Measurements from ENCODE around the gene DHRS12. TPM values are rescaled to one million over a fixed set of nuclear protein-coding genes. Genes with fewer than 3 reads are reported as not detected.

The DHRS12 gene
- total RNA-seq, 1 experiment from 2014 or later = 10.2 TPM

DNA sequence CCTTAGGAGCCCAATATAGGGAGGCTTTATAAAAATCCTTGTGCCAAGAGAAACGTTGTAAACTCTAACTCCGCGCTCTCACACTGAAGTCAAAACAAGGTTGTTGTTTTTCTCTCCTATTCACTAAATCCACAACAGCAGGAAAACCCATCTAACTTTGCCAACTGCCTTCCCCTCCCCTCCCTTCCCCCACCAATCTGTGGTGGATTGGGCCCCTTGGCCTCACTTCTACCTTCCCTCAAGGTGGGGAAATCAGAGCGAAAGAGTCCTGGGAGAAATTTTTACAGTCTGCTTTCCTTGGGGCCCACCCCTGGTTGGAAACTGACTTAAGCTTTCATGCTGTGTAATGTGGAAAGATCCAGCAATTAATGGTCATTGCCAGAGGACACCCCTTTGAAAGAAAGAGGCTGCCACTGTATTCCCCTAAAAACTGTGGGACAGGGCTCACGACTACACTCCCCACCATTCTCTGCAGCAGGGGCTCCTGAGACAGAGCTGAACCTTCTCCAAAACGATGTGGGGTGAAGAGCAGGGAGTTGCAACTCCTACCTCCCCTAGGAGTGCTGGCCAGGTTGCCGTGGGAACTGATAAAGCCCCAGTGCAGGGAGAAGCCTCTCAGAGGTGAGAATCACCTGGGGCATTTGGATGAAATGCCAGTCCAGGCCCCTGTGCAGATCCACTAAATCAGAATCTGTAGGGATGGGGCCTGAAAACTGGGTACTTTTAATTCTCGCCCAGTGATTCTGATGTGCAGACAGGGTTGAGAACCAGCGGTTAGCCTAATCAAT lies 1.1 kb downstream of the DHRS12 start:
- peaks cover 54% of the 10 kb centered on the region for H3K4me1 Mint-ChIP-seq
- no peak for TF ChIP-seq TEAD1 (CRISPR knock-in tag; IDR thresholded peaks at IDR 0.05)
- no peak for TF ChIP-seq NR1H2 (CRISPR knock-in tag; IDR thresholded peaks at IDR 0.05)
- no peak for TF ChIP-seq ZNF317 (CRISPR knock-in tag; IDR thresholded peaks at IDR 0.05; ENCODE audit: borderline replicate concordance, low read depth)
- ChIA-PET CTCF (interaction anchor here (1.8 kb wide), 1 partner anchor 42 kb away, joined by 9 read pairs; the partner anchor contains the start of gene TMEM272), POLR2A (no interaction called here)
- no peak for DNase-seq (ENCODE audit: low spot score)
- peak overlapping the region; percentile 83 for H3K4me3 Mint-ChIP-seq
- peaks cover 4% of the 10 kb centered on the region; the same call in 1 of the 2 replicates for H3K27me3 Mint-ChIP-seq (ENCODE audit: low read depth)
- ATAC-seq = peak; percentile 7; the same call in 1 of the 2 replicates
- no peaks in the 10 kb centered on the region for H3K36me3 Mint-ChIP-seq
- H3K9me3 Mint-ChIP-seq = no peaks in the 10 kb centered on the region
- peak overlapping the region; percentile 88 for H3K27ac Mint-ChIP-seq

DNA sequence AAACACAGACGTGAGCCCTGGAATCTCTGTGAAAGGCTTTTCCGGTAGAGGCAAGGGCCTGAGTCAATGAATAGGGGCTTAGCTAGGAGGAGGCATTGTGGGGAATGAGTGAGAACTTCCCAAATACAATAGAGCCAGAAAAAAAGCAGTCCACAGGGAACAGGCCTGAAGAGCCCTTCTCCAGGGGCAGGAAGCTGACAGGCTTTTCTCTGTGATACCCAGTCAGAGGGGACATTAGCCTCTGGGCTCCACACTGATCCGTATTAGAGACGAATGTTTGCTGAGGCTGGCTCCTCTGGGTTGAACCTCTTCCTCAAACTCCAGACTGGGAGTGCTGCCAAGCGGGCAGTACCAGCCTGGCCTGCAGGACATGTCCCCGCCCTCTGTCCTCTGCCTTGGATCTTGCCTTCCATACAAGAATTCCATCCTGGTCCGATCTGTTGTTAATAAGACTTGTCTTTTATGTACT lies 2.3 kb downstream of the DHRS12 start:
- no peaks in the 10 kb centered on the region for H3K36me3 Mint-ChIP-seq
- TF ChIP-seq, protein P1, sequence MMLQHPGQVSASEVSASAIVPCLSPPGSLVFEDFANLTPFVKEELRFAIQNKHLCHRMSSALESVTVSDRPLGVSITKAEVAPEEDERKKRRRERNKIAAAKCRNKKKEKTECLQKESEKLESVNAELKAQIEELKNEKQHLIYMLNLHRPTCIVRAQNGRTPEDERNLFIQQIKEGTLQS (CRISPR knock-in tag; conservative IDR thresholded peaks at IDR 0.05) = no peak
- TF ChIP-seq NR2C2 (CRISPR knock-in tag; IDR thresholded peaks at IDR 0.05) (no peak), TEAD1 (CRISPR knock-in tag; IDR thresholded peaks at IDR 0.05) (no peak), FOXP1 (CRISPR knock-in tag; IDR thresholded peaks at IDR 0.05; ENCODE audit: borderline replicate concordance) (no peak), ZNF121 (CRISPR knock-in tag; IDR thresholded peaks at IDR 0.05) (no peak), TP53 (CRISPR knock-in tag; IDR thresholded peaks at IDR 0.05) (no peak), HMGXB4 (CRISPR knock-in tag; IDR thresholded peaks at IDR 0.05) (no peak), KAT7 (CRISPR knock-in tag; IDR thresholded peaks at IDR 0.05; ENCODE audit: borderline replicate concordance) (no peak), JUN (CRISPR knock-in tag; IDR thresholded peaks at IDR 0.05) (no peak), ERG (CRISPR knock-in tag; IDR thresholded peaks at IDR 0.05) (no peak), SMAD4 (CRISPR knock-in tag; IDR thresholded peaks at IDR 0.05) (no peak), PREB (CRISPR knock-in tag; IDR thresholded peaks at IDR 0.05; ENCODE audit: borderline replicate concordance) (no peak), NR1H2 (CRISPR knock-in tag; IDR thresholded peaks at IDR 0.05) (no peak), HMGA2 (CRISPR knock-in tag; IDR thresholded peaks at IDR 0.05) (no peak), ZNF416 (CRISPR knock-in tag; IDR thresholded peaks at IDR 0.05) (no peak)
- TF ChIP-seq, protein P2, sequence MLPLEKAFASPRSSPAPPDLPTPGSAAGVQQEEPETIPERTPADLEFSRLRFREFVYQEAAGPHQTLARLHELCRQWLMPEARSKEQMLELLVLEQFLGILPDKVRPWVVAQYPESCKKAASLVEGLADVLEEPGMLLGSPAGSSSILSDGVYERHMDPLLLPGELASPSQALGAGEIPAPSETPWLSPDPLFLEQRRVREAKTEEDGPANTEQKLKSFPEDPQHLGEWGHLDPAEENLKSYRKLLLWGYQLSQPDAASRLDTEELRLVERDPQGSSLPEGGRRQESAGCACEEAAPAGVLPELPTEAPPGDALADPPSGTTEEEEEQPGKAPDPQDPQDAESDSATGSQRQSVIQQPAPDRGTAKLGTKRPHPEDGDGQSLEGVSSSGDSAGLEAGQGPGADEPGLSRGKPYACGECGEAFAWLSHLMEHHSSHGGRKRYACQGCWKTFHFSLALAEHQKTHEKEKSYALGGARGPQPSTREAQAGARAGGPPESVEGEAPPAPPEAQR (CRISPR knock-in tag; IDR thresholded peaks at IDR 0.05) = no peak
- TF ChIP-seq, protein P3, sequence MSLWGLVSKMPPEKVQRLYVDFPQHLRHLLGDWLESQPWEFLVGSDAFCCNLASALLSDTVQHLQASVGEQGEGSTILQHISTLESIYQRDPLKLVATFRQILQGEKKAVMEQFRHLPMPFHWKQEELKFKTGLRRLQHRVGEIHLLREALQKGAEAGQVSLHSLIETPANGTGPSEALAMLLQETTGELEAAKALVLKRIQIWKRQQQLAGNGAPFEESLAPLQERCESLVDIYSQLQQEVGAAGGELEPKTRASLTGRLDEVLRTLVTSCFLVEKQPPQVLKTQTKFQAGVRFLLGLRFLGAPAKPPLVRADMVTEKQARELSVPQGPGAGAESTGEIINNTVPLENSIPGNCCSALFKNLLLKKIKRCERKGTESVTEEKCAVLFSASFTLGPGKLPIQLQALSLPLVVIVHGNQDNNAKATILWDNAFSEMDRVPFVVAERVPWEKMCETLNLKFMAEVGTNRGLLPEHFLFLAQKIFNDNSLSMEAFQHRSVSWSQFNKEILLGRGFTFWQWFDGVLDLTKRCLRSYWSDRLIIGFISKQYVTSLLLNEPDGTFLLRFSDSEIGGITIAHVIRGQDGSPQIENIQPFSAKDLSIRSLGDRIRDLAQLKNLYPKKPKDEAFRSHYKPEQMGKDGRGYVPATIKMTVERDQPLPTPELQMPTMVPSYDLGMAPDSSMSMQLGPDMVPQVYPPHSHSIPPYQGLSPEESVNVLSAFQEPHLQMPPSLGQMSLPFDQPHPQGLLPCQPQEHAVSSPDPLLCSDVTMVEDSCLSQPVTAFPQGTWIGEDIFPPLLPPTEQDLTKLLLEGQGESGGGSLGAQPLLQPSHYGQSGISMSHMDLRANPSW (CRISPR knock-in tag; conservative IDR thresholded peaks at IDR 0.05; ENCODE audit: low read depth) = no peak
- TF ChIP-seq, protein P4, sequence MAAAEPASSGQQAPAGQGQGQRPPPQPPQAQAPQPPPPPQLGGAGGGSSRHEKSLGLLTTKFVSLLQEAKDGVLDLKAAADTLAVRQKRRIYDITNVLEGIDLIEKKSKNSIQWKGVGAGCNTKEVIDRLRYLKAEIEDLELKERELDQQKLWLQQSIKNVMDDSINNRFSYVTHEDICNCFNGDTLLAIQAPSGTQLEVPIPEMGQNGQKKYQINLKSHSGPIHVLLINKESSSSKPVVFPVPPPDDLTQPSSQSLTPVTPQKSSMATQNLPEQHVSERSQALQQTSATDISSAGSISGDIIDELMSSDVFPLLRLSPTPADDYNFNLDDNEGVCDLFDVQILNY (CRISPR knock-in tag; IDR thresholded peaks at IDR 0.05) = no peak
- DNase-seq (ENCODE audit: low spot score) = no peak
- no peaks in the 10 kb centered on the region for H3K9me3 Mint-ChIP-seq
- no peak overlapping the region for H3K4me3 Mint-ChIP-seq
- no peak for ATAC-seq
- peaks cover 4% of the 10 kb centered on the region; the same call in 1 of the 2 replicates for H3K27me3 Mint-ChIP-seq (ENCODE audit: low read depth)
- ChIA-PET CTCF (interaction anchor here (0.8 to 1.2 kb wide), 2 partner anchors 33 to 516 kb away, joined by 4 to 5 read pairs; no protein-coding TSS in a partner anchor), POLR2A (no interaction called here)
- no peak overlapping the region for H3K27ac Mint-ChIP-seq
- peaks cover 64% of the 10 kb centered on the region for H3K4me1 Mint-ChIP-seq

Measured in WTC11 (cell line).